NK-92 (cell line): Measurements from ENCODE around the gene NELL1.

Experiments used
- DNase-seq: peaks from one replicate; lab custom pipeline; 2025; ENCODE audit not compliant: unreplicated experiment; lab: John Stamatoyannopoulos, UW

The NELL1 gene

GRCh38 chr11:20937826-20938225, 268.4 kb downstream of the NELL1 start:
- no peak for DNase-seq

DNA sequence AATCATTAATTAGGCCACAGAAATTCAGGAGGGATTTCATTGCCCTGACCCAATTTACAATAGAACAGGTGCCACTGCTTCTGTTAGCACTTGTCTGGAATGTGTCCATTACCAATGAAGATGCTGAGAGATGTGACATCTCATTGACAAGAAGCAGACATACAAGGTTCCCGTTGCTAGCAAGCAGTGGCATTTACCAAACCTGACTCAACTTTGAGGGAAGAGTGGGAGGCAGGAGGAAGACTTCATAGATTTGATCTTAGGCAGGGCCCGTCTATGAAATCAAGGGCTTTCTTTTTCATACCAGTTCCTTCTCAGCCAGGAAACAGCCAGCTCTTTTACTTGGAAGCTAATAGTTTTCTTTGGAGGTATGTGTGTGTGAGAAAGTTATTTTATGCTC, 280.2 kb downstream of the NELL1 start:
- DNase-seq, result no peak

DNA sequence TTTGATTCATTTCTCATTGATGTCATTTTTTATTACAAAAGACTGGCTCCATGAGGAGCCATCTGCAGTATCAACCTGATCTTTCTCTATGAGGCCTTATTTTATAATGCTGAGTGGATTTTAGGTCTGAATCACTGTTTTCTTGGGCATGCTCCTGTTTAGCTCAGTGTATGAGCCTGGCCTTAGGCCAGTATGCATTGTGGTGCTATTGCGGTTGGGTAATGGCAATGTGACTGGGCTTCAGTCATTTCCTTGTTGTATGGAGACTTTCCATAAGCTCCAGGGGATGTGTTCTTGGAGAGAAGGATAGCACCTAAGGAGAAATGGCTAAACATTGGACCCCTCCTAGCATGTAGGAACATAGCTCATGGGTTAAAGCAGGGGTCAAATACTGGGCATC, 293.2 kb downstream of the NELL1 start:
- DNase-seq, result no peak

- DNase-seq, result no peak
Observed at GRCh38 chr11:20963596-20963995, 294.2 kb downstream of the NELL1 start.

DNA sequence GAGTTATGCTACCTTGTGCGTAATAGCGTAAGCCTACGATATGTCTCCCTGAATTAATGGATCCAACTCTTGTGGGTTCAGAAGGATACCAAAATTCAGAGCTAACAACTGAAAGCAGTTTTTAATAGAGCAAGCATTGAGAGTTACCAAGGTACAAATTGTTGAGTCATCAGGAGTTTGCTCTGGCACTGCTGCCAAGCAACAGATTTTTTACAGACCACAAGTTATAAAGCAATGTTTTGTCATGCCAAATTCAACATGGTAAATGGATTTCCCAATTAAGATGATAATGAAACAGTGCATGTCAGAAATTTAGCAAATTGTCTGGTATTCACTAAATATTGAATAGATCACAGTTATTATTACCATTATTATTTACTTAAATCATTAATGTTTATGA, 295.6 kb downstream of the NELL1 start:
- DNase-seq, result no peak

- no peak for DNase-seq
Observed at GRCh38 chr11:20966489-20966888, 297.1 kb downstream of the NELL1 start.

DNA sequence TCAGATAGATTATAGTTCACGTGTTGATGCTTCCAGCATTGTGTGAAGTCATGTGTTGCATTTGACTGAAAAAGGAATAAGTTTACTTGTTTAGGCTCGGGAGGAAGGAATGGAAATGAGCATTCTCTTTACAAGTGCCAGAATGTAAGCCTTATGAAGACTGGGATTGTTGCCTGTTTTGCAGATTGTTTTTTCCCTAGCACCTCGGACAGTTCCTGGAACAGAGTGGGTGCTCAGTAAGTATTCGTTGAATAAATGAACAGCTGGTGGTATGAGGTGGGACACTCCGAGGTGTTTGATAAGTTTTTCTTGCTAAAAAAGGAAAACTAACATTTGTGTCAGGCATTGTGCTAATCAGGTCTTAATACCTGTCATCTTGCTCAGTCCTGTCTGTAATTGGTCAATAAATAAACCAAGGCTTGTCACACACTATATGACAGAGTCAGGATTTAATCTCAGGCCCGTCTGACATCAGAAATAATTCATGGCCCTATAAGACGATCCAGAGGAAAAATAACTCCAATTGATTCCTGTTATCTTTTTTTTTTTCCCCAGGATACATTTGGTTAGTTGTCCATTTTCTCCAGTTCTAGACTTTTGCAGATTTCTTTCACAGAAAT, 304.7 kb downstream of the NELL1 start:
- DNase-seq, result no peak

DNA sequence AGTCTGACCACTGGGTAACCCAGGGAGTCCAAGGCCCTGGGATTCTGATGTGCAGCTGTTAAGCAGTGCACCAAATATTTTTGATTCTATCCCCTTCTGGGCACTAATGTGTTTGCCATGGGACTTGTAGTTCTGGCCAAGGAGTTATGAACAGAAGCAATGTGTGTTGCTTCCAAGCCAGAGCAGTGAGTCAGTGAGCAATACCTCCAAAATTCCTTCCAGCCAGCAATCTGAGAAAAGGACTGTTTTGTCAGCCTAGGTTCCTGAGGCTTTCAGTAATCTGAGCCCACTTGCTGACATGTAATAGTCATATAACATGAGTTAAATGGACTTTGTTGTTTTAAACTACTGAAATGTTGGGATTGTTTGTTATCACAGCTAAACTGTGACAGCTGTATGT, 311.4 kb downstream of the NELL1 start:
- no peak for DNase-seq

DNA sequence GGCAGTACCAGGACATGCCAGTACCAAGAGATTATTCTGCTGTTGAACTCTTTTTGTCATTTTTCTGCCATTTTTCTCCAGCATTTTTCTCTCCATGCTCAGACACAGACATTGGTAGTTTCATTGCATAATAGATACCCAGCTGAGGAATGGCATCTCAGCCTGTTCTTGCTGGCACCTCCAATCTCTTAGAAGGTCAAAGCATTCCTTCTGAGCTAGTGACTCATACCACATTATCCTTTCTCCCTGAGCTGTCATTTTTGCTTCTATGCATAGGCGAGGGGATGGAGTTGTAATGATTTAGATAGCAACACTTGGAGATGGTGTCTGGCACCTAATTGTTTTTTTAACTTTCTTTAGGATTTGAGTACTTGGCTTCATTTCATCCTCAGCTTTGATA, 321.1 kb downstream of the NELL1 start:
- no peak for DNase-seq

DNA sequence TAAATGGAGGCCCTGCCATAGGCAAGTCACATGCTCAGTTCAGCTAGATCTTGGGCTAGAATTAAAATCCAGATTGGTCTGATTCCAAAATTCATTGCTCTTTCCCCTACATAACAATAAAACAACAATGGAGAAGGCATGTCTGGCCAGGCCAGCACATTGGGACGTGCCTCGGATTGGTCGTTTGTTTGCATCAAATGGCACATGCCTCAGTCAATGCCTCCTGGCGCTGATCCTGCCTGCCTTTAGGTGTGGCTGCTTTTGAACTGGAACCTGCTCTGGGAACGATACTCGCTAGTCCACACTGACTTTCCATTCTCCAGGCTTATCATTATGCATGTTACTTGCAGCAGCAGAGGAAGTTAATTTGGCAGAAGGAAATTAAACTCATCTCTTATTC, 322.1 kb downstream of the NELL1 start:
- DNase-seq, result no peak

GRCh38 chr11:21007297-21007696, 337.9 kb downstream of the NELL1 start:
- DNase-seq, result no peak

DNA sequence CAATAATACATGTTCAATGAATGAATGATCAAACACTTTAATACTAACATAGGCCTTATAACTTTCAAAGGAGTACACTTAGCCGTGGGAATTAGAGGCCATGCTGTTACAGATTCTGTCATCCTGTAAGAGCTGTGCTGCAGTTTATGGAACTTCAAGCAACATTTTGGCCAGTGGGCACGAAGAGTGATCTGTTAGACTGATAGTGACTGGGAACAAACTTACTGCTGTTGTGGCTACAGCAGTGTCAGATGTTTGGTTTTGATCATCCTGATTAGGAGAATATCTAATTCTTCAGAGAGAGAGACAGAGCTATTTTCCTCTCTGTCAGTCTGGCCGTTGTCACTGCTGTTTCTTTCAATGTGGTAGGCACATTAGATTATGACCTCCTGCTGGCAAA, 348.9 kb downstream of the NELL1 start:
- no peak for DNase-seq

- no peak for DNase-seq
Observed at GRCh38 chr11:21026685-21027084, 357.3 kb downstream of the NELL1 start.

- DNase-seq, result no peak
Observed at GRCh38 chr11:21037850-21038249, 368.5 kb downstream of the NELL1 start.

DNA sequence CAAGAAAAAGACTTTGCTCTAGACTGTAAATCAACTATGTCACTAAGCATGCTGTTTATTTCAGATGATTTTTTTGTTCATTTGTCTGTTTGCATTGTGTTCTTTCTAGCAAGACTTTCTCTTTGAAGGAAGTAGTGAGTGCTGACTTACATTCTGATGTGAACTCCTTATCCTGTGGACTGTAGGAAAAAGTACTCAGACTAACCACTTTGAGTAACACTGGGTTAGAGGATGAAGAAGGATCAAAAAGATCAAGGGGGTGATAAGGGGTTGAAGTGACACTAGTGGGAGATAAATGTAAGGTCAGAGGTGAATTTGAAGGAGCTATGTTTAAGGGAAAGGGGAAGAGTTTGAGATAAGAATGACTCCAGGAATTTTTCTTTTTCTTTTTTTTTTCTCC, 369.4 kb downstream of the NELL1 start:
- no peak for DNase-seq

DNA sequence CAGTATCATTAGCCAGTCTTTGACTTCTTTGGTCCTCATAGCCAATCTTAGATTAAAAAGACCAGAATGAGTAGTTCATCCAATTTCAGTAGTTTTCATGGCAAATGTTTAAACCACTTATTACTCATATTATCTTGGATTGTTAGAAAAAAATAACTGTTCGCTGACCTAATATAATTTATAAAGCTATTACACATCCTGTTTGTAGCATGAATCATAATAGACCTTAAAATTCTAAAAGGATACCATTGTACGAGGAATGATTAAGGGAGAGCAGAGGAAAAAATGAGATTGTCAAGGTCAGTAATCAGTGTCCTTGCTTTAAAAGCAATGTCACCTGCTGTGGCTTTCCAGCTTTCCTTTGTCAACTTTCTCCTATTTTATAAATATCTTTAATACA, 371.2 kb downstream of the NELL1 start:
- no peak for DNase-seq

DNA sequence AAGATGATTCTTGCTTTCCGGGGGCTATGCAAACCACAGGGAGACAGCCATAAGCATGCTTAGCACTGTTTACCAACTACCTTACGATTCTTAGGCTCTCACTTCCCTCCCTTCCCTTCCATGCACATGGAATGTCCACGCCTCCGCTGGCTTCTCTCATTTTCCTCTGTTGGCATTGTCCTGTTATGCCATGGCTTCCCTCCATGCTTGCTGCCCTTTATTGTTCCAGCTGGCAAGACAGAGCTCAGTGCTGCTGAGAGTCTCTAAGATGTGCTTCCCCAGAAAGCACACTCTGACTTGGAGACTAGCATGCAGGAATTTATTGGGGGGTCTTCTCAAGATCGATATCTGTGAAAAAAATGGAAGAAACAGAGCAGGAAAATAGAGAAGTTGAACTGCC, 379.2 kb downstream of the NELL1 start:
- no peak for DNase-seq

DNA sequence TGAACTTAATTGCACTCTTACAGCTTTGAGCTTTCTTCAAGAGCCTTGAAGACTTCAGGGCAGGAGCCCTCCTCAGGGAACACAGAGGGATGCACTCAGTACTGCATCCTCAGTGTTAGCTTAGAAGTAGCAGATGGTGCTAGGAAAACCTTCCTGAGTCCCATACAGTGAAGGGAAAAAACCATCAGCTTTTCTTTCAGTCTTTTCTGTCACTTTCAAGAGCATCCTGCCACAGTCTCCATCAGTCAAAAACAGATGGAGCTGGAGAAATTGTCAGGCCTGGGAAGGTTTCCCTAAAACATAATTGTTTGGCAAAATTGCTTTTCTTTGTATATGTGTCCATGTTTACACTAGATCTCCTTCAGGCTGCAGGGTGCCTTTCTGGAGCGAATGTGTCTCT, 384.1 kb downstream of the NELL1 start:
- no peak for DNase-seq

GRCh38 chr11:21056644-21057043, 387.3 kb downstream of the NELL1 start:
- no peak for DNase-seq

DNA sequence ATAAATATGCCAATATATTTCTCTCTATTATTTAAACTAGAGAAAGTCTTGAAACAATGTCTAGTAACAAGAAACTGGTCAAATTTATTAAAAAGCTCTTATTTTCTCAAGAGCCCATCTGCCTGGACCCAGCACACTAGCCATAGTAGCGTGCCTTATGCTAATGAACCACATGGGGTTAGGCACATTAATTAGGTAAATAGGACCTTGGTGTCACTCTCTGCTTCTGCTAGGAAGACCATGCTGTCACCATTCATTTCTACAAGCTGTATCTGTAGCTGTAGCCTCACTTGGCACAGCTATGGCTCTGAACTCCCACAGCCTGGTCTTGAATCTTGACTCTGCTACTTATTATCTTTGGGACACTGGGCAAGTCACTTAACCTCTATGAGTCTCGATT, 390.5 kb downstream of the NELL1 start:
- DNase-seq, result no peak

DNA sequence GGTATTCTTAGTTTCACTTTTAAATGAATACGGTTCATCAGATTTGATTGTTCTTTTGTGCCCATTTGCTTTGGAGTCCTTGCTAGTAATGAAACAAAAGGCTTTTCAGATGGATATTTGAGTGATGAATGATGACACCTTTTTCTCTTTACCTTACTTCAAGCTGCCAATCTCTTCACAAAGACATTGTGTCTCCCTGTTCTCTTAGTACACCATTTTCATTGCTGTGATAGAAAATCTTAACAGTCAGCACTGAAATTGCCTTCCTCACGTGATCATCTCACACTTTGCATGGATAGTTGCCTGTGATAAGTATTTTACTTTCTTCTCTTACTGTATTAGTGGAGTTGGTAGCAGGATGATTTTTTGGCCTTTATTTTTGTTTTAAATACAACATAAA, 396.6 kb downstream of the NELL1 start:
- DNase-seq, result no peak

DNA sequence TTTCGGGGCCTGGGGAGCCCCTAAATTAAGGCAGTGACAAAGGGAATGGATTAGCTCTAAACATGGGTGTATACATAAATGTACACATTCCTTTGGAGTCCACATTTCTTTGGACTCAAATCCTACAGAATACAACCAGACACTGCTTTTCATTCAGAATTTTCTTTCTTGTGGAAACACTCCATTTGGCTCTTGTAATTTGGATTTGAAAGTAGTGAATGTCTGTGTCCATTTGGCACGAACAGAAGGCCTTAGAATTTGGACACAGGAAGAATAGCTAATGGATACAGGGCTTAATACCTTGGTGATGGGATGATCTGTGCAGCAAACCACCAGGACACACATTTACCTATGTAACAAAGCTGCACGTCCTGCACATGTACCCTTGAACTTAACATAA, 399.5 kb downstream of the NELL1 start:
- DNase-seq, result no peak

DNA sequence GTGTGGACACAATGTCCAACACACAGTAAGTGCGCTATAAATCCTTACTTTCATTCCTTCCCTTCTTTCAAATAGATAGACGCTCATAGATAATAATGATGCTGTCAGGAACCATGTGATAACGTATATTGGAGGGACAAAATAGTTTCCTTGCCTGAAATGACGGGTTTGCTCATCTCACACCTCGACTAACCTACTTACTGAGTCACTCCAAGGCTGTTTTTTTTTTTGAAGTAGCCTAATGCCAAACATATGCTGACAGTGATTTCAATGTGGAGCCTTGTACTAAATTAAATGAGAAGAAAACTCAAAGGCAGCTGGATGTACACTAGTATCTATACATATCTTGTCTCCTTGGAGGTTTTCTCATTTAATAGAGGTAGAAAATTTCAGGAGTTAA, 400.5 kb downstream of the NELL1 start:
- no peak for DNase-seq

- DNase-seq, result no peak
Observed at GRCh38 chr11:21072558-21072957, 403.2 kb downstream of the NELL1 start.
